Activated T-cell treated with anti-CD3 and anti-CD28 coated beads for 24 hours (primary cell): ENCODE results near the gene LCORL.
"Not testable (repeated sequence)": the region's sequence is repeated elsewhere in the genome, so short reads cannot be mapped to it uniquely, and the experiment has no call there.

Experiments
- DNase-seq: peaks from one replicate; pipeline ENCODE4 v3.0.0-alpha.2; 2020; ENCODE audit warnings: low read depth

The LCORL gene

GRCh38 chr4:17930256-17930655, 91.3 kb downstream of the LCORL start:
- no peak for DNase-seq

DNA sequence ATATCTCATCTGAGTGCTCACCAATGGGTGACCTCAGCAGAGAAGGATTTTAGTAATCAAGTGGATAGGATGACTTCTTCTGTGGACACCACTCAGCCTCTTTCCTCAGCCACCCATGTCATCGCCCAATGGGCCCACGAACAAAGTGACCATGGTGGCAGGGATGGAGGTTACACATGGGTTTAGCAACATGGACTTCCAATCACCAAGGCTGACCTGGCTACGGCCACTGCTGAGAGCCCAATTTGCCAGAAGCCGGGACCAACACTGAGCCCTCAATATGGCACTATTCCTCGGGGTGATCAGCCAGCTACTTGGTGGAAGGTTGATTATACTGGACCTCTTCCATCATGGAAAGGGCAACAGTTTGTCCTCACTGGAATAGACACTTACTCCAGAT, 97.4 kb downstream of the LCORL start:
- DNase-seq: no peak

DNA sequence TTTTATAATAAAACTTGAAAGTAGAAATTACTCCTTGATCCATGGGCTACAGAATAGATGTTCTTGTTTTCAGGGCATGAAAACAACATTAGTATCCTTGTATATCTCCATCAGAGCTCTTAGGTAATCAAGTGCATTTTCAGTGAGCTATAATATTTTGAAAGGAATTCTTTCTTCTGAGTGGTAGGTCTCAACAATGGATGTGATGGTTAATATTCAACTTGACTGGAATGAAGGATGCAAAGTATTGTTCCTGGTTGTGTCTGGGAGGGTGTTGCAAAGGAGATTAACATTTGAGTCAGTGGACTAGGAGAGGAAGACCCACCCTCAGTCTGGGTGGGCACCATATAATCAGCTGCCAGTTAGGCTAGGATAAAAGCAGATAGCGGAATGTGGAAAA, 100.1 kb downstream of the LCORL start:
- DNase-seq: no peak

DNA sequence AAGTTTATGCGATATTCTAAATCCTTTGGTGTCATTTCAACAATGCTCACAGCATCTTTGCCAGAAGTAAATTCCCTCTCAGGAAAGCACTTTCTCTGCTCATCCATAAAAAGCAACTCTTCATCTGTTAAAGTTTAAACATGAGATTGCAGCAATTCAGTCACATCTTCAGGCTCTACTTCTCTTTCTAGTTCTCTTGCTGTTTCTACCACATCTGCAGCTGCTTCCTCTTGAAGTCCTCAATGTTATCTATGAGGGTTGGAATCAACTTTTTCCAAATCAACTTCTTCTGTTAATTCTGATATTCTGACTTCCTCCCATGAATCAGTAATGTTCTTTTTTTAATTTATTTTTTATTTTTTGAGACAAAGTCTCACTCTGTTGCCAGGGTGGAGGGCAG, 100.9 kb downstream of the LCORL start:
- no peak for DNase-seq

GRCh38 chr4:17915439-17915838, 106.1 kb downstream of the LCORL start:
- no peak for DNase-seq

GRCh38 chr4:17912011-17912410, 109.5 kb downstream of the LCORL start:
- no peak for DNase-seq

DNA sequence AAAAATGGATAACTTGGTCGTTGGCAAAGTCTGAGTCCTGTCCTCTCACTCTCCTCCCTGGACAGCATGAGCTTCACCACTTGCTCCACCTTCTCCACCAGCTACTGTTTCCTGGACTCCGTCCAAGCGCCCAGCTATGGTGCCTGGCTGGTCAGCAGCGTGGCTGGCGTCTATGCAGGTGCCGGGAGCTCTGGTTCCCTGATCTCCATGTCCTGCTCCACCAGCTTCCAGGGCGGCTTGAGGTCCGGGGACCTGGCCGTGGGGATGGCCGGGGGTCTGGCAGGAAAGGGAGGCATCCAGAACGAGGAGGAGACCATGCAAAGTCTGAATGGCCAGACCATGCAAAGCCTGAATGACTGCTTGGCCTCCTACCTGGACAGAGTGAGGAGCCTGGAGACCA, 109.9 kb downstream of the LCORL start:
- no peak for DNase-seq

GRCh38 chr4:17898553-17899055, 123.0 kb downstream of the LCORL start:
- DNase-seq: no peak

GRCh38 chr4:17895481-17895880, 126.1 kb downstream of the LCORL start:
- no peak for DNase-seq

DNA sequence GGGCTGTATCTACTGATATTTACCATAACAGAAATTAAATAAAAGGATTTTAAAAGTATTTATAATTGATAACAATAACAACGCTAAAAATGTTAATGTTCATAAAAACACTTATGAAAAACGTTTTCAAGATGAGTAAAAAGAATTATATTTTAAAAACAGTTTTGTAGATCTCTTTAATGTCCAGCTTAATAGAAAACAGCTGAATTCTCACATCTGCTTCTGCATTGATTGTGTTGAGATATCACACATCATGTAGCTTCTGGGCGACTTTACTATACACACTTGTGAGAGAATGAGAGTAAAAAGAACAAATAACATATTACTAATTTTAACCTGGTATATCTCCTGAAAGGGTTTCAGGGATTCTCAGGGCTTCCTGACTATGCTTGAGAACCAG, 127.1 kb downstream of the LCORL start:
- no peak for DNase-seq

GRCh38 chr4:17889692-17890091, 131.9 kb downstream of the LCORL start:
- DNase-seq: no peak

GRCh38 chr4:17884511-17884910, 137.0 kb downstream of the LCORL start:
- DNase-seq: no peak

DNA sequence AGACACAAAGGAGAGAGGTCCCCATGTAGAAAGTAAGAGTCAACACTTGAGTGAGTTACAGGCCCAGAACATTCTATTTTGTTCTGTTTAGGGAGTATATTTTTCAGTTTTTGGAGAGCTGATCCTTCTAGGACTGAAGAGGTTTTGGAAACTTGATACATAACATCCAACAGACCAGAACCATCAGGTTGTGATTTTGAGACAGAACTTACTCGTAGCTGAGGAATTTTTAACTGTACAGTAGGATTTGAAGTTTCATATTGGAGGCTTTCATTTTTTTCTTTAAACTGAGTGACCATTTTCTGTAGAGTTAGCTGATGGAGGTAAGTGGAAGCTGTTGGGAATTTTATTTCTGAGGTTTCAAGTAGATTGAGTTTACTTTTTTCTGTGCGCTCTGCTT, 137.5 kb downstream of the LCORL start:
- no peak for DNase-seq

DNA sequence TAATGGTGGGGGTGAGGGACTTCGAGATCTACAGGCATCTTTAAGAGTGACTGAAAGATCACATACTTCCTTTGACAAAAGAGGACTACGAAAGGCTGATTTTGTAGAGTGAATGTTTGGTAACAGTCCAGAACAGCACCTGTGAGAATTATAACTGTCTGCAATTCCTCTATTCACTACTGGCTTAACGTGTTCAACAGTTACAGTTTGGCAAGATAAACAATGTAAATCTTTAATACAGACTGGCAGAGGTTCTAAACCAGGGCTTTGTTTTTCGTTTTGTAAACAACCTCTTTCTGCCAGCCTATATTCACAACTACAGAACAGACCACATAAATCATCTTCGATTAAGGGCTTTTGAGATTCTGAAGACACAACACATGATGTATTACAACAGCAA, 143.9 kb downstream of the LCORL start:
- DNase-seq: no peak

- no peak for DNase-seq
Measured at GRCh38 chr4:17876943-17877342, 144.6 kb downstream of the LCORL start.

- DNase-seq: no peak
Measured at GRCh38 chr4:17875402-17876070, 146.0 kb downstream of the LCORL start.

GRCh38 chr4:17869327-17869726, 152.2 kb downstream of the LCORL start:
- no peak for DNase-seq

DNA sequence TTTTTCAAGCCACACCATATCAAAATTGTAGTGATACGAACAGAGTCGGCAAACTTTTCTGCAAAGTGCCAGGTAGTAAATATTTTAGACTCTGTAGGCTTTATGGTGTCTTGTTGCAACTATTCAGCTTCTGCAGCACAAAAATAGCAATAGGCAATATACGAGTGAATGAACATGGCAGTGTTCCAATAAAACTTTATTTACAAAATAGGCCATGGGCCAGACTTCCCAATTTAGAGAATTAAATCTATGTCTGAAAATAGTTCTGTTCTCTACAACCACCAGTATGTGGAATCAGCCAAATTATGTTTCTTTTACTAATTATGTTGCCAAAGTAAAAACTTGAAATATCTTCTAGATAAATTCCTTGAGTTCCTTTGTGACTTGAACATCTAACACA, 154.3 kb downstream of the LCORL start:
- no peak for DNase-seq

DNA sequence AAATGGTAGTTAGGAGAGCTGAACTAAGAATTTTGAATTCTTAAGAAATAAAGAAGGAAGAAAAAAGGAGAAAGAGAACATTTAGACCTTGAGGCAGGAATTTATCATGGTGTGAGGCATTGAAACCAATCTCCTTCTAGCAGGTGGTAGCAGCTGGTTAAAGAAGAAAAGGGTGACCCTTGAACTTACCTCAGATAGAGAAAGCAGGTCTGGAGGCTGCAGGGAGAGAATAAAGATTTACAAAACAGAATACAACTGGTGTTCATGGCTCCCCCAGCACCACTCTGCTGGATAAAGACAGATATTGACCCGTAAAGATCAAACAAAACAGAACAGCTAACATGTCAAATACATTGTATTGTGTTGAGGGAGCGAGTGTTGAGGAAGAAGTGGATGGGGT, 154.7 kb downstream of the LCORL start:
- no peak for DNase-seq

- DNase-seq: no peak
Measured at GRCh38 chr4:17865866-17866363, 155.6 kb downstream of the LCORL start.

DNA sequence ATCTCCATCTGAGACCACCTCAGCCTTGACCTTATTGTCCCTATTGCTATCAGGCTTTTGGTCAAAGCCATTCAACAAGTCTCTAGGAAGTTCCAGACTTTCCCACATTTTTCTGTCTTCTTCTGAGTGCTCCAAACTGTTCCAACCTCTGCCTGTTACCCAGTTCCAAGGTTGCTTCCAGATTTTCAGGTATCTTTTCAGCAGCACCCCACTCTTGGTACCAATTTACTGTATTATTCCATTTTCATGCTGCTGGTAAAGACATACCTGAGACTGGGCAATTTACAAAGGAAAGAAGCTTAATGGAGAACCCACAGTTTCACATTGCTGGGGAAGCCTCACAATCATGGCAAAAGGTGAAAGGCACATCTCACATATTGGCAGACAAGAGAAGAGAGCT, 159.6 kb downstream of the LCORL start:
- DNase-seq: not testable (repeated sequence)

- no peak for DNase-seq
Measured at GRCh38 chr4:17859793-17860406, 161.7 kb downstream of the LCORL start.

DNA sequence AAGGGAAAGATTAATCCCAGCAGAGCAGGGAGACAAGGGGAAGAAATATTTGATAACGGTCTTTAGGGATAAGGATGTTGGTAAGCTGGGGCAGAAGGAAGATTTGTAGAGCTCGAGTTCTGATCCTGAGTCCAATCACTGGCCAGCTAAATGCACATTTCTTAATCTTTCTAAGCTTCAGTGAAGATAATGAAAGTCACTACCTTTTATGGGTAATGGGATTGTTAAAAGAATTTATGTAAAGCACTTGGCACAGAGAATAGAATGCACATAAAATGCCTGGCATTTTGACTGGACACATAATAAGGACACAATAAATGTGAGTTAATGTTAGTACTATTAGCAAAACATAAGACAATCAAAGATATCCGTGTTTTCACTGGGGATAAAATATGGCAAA, 167.5 kb downstream of the LCORL start:
- DNase-seq: no peak

DNA sequence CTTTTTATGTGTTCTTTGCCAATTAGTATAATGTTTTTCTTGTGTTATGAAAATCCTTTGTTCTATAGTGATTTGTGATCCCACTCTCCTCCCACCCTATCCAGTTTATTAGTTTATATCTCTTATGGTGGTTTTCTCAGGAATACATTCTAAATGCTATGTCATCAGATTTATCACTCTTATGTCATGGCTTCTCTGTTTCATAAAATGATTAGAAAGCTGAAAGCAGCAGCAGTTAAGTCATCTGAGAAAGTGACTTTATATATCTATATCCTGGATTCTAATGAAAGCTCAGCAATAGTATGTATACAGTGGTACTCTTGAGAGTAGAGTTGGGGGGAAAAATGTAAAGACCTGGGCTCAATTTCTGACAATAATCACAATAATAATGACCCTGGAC, 169.6 kb downstream of the LCORL start:
- no peak for DNase-seq
